ENCODE measurements around the gene RAB29.

RAB29 gene

DNA sequence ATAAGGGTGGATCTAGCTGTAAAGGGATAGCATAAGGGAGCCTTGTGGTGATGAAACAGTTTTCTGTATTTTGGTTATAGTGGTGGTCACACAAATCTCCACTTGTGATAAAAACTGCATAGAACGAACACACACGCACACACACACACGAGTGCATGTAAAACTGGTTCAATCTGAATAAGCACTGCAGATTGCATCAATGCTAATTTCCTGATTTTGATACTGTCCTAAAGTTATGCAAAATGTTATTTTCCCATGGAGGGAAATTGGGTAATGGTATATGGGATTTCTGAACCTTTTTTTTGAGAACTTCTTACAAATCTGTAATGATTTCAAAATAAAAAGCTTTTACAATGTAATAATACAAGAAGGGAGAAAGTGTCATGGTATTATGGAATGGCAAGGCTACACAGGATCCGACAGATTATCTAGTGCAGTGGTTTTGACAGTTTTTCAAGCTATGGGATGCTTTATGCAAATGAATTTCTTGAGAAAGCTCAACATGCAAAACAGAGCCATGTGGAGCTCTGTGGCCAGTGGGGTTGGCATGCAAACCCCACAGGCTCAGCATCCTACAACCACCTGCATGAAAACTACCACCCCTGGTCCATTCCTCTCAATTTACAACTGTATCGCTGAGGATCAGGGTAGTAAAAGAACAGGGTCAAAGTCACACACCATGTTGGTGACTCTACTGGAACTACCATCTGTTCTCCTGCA, 18.9 kb upstream of the RAB29 start:
- no peak overlapping the region for H3K4me2 ChIP-seq (ENCODE audit: low read length)
- no peak overlapping the region for H3K9ac ChIP-seq (ENCODE audit: low read depth, low read length)
- H3K27me3 ChIP-seq (ENCODE audit: control insufficient read depth, insufficient read depth, low read length), result no peaks in the 10 kb centered on the region
- peaks cover 60% of the 10 kb centered on the region for H3K36me3 ChIP-seq (ENCODE audit: insufficient read depth, low read length)
- no peak overlapping the region for H3K4me3 ChIP-seq (ENCODE audit: low read length)
- no peaks in the 10 kb centered on the region for H3K9me3 ChIP-seq (replicated peaks; ENCODE audit: low read length)
- peaks cover 15% of the 10 kb centered on the region for H3K4me1 ChIP-seq (ENCODE audit: control insufficient read depth, insufficient read depth, low read length)

DNA sequence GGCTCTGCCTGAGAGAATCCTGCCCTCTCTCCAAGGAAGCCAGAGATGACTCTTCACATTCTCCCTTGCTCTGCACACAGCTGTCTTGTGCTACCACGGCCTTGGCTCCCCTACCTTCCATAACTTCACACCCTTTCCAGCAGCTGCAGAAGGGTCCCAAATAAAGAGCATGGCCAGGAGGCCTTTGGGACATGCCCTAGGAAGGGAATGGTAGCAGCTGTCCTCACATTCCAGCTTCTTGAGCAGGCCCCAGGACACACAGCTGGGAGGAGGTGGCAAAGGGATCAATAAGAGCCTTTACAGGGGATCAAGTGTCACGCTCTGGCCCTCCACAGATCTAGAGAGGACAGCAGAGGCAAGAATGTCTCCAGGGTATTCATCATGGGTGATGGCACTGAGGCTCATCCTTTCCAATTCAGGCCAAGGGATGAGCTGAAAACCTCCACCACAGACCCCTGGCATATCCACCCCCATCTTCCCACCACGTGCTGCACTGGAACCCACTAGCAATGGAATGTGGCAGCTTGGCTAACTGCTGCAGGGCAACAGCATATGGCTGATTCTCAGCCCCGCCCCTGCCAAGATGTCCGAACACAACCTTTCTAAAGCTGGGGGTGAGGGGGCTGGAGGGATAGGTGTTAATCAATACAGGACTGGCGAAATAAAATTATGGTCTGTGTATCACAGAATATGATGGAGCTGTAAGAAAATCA, 17.8 kb upstream of the RAB29 start:
- H3K9ac ChIP-seq (ENCODE audit: low read depth, low read length), result no peak overlapping the region
- H3K9me3 ChIP-seq (replicated peaks; ENCODE audit: low read length), result no peaks in the 10 kb centered on the region
- H3K4me3 ChIP-seq (ENCODE audit: low read length), result no peak overlapping the region
- no peak overlapping the region for H3K4me2 ChIP-seq (ENCODE audit: low read length)
- H3K36me3 ChIP-seq (ENCODE audit: insufficient read depth, low read length), result peaks cover 50% of the 10 kb centered on the region
- H3K4me1 ChIP-seq (ENCODE audit: control insufficient read depth, insufficient read depth, low read length), result peaks cover 15% of the 10 kb centered on the region
- no peaks in the 10 kb centered on the region for H3K27me3 ChIP-seq (ENCODE audit: control insufficient read depth, insufficient read depth, low read length)

DNA sequence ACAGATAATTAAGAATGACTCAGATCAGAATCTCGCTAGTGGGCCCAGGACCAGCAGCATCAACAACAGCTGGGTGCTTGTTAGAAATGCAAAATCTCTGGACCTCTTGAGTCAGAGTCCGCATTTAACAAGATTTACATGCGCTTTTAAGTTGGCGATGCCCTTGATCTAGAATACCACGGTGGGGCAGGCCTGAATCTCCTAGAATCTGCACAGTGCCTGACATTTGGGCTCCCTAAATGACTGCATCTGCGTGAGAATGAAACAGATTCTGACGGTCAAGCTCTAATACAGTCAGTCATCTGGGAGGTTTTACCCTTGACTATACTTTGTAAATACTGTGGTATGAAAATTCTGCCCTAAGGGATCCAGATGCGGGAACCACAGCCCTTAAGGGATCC, 17.2 kb upstream of the RAB29 start:
- H3K4me2 ChIP-seq (ENCODE audit: low read length), result no peak overlapping the region
- peaks cover 15% of the 10 kb centered on the region for H3K4me1 ChIP-seq (ENCODE audit: control insufficient read depth, insufficient read depth, low read length)
- H3K36me3 ChIP-seq (ENCODE audit: insufficient read depth, low read length), result peaks cover 43% of the 10 kb centered on the region
- no peak overlapping the region for H3K9ac ChIP-seq (ENCODE audit: low read depth, low read length)
- H3K27me3 ChIP-seq (ENCODE audit: control insufficient read depth, insufficient read depth, low read length), result no peaks in the 10 kb centered on the region
- no peak overlapping the region for H3K4me3 ChIP-seq (ENCODE audit: low read length)
- no peaks in the 10 kb centered on the region for H3K9me3 ChIP-seq (replicated peaks; ENCODE audit: low read length)

DNA sequence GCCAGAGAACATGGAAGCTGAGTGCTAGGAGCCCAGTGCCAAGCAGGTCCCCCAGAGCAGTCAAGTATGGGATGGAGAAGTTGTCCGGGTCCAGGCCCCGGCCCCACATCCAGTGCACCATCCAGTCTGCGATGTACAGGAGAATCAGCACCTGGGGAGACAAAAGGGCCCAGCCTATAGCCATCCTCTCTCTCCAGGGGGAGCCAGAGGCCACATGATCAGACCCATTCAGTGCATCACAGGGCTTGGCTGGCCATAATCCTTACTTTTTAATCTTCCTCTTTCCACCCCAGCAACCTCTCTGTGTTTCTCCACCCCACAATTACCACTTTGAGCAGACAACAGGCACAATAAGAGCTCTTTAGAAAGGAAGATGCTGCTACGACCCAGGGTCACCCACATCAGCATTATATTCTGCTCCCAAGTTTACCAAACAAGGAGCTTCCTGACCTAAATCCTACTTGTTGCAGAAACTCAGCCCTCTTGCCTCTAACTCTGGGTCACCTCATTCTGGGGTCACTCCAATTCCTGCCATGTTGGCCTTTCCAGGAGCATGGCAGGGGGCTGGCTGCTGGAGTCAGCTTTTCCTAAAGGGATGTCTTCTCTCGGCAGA, 16.4 kb upstream of the RAB29 start:
- H3K9ac ChIP-seq (ENCODE audit: low read depth, low read length), result no peak overlapping the region
- H3K4me3 ChIP-seq (ENCODE audit: low read length), result no peak overlapping the region
- H3K9me3 ChIP-seq (replicated peaks; ENCODE audit: low read length), result no peaks in the 10 kb centered on the region
- no peaks in the 10 kb centered on the region for H3K27me3 ChIP-seq (ENCODE audit: control insufficient read depth, insufficient read depth, low read length)
- H3K36me3 ChIP-seq (ENCODE audit: insufficient read depth, low read length), result peaks cover 36% of the 10 kb centered on the region
- H3K4me1 ChIP-seq (ENCODE audit: control insufficient read depth, insufficient read depth, low read length), result peaks cover 15% of the 10 kb centered on the region
- no peak overlapping the region for H3K4me2 ChIP-seq (ENCODE audit: low read length)

DNA sequence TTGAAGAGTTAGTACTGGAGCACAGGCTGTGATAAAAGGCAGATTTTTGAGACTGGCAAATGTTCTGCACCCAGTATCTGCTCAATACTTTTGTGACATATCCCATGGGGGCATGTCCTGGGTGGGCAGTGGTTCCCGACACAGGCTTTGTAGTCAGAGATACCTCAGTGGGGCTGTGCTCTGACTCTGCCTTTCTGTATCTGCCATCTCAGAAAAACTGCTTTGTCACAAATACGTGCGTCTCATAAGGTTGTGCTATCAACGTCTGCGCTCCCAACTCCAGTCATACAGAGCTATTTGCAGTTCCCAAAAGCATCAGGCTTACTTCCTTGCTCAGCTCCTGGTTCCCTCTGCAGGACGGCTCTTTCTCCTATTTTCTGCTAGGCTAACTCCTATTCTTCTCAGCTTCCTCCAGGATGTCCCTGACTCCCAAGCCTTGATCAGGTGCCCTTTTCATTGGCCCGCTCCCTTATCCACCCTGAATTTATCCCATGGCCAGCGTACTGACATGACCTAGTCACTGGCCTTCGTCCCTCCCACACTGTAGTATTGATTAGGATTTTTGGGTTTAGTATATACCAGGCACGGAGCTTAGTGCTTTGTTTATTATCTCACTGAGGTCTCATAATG, 12.1 kb upstream of the RAB29 start:
- Histone ChIP-seq H3K4me2 (ENCODE audit: low read length) (no peak overlapping the region), H3K9ac (ENCODE audit: low read depth, low read length) (no peak overlapping the region), H3K4me1 (ENCODE audit: control insufficient read depth, insufficient read depth, low read length) (peaks cover 14% of the 10 kb centered on the region), H3K4me3 (ENCODE audit: low read length) (no peak overlapping the region), H3K27me3 (ENCODE audit: control insufficient read depth, insufficient read depth, low read length) (no peaks in the 10 kb centered on the region), H3K36me3 (ENCODE audit: insufficient read depth, low read length) (peaks cover 16% of the 10 kb centered on the region), H3K9me3 (replicated peaks; ENCODE audit: low read length) (no peaks in the 10 kb centered on the region)

DNA sequence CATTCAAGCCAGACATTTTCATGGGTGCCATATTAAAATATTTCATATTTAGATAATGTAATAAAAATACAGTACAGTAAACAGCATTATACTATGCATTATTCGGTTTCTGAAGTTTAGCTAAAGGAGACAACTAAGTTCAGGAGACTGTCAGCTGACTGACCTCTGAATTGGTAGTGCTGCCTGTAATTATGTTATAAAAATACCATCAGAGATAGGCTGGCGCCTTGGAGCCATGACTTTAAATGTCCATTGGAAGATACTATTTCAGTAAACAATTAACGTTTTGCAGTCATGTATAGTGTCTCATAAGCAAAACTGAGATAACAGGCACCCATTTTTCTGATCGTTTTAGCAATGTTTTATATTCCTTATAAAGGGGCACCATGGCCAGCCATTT, 11.3 kb upstream of the RAB29 start:
- H3K9me3 ChIP-seq (replicated peaks; ENCODE audit: low read length), result no peaks in the 10 kb centered on the region
- H3K36me3 ChIP-seq (ENCODE audit: insufficient read depth, low read length), result peaks cover 11% of the 10 kb centered on the region
- no peak overlapping the region for H3K9ac ChIP-seq (ENCODE audit: low read depth, low read length)
- H3K4me3 ChIP-seq (ENCODE audit: low read length), result no peak overlapping the region
- H3K27me3 ChIP-seq (ENCODE audit: control insufficient read depth, insufficient read depth, low read length), result no peaks in the 10 kb centered on the region
- no peak overlapping the region for H3K4me2 ChIP-seq (ENCODE audit: low read length)
- peaks cover 7% of the 10 kb centered on the region for H3K4me1 ChIP-seq (ENCODE audit: control insufficient read depth, insufficient read depth, low read length)

DNA sequence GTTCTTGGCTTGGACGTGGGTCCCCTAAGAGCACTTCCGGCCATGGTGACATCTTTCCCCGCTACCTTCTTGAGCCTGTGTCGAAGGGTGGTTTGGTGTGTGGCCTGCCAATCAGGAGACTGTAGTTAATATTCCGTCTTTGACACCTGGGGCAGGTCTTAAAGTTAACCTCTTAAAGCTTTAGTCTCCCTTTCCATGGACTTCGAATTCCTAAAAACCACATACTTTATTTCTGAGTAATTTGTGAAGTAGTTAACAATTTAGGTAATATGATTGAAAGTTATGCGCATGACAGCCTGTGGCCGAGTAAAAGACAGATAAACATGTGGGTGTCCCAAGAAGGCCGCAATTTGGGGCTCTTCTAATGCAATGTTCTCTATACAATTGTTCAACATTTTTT, 10.2 kb upstream of the RAB29 start:
- peaks cover 1% of the 10 kb centered on the region for H3K36me3 ChIP-seq (ENCODE audit: insufficient read depth, low read length)
- H3K4me3 ChIP-seq (ENCODE audit: low read length), result no peak overlapping the region
- no peak overlapping the region for H3K4me2 ChIP-seq (ENCODE audit: low read length)
- H3K9ac ChIP-seq (ENCODE audit: low read depth, low read length), result no peak overlapping the region
- H3K27me3 ChIP-seq (ENCODE audit: control insufficient read depth, insufficient read depth, low read length), result no peaks in the 10 kb centered on the region
- H3K4me1 ChIP-seq (ENCODE audit: control insufficient read depth, insufficient read depth, low read length), result peaks cover 7% of the 10 kb centered on the region
- H3K9me3 ChIP-seq (replicated peaks; ENCODE audit: low read length), result no peaks in the 10 kb centered on the region

DNA sequence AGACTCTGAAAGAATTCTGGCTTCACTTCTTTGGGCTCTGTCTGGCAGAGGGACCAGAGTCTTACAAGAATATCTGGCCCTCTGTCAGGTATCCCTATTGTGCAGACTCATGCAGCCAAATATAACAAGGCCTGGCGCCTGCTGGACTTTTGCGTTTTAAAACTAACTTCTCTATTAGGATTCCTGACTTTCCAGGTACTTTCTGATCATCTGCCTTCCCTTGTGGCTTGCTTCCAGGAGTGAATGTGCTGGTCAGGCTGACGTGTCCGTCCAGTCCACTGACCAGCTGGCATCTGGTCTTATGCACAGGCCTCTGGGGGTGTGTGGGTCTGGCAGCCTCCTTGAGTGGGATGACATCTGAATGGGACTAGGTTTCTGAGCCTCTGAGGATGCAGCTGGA, 8.6 kb upstream of the RAB29 start:
- Histone ChIP-seq H3K4me3 (ENCODE audit: low read length) (no peak overlapping the region), H3K27me3 (ENCODE audit: control insufficient read depth, insufficient read depth, low read length) (no peaks in the 10 kb centered on the region), H3K4me2 (ENCODE audit: low read length) (peak overlapping the region; percentile 8), H3K36me3 (ENCODE audit: insufficient read depth, low read length) (no peaks in the 10 kb centered on the region), H3K4me1 (ENCODE audit: control insufficient read depth, insufficient read depth, low read length) (peaks cover 7% of the 10 kb centered on the region), H3K9me3 (replicated peaks; ENCODE audit: low read length) (no peaks in the 10 kb centered on the region), H3K9ac (ENCODE audit: low read depth, low read length) (no peak overlapping the region)

DNA sequence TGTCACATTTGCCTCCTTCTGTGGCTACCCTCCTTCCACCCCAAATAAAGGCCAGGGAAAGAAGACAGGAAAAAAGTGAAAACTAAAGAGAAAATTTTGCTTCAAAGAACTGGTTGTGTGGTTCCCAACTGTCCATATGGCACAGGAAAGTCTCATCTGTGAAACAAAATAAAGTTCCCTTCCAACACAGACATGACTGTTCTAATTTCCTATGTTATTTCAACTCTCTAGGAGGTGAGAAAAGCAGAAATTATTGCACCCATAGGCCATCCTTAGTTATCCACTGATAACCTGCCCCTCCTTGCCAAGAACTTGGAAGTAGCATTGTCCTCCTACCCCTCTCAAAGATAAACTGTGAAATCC, 8.1 kb upstream of the RAB29 start:
- no peak overlapping the region for H3K9ac ChIP-seq (ENCODE audit: low read depth, low read length)
- H3K9me3 ChIP-seq (replicated peaks; ENCODE audit: low read length), result no peaks in the 10 kb centered on the region

DNA sequence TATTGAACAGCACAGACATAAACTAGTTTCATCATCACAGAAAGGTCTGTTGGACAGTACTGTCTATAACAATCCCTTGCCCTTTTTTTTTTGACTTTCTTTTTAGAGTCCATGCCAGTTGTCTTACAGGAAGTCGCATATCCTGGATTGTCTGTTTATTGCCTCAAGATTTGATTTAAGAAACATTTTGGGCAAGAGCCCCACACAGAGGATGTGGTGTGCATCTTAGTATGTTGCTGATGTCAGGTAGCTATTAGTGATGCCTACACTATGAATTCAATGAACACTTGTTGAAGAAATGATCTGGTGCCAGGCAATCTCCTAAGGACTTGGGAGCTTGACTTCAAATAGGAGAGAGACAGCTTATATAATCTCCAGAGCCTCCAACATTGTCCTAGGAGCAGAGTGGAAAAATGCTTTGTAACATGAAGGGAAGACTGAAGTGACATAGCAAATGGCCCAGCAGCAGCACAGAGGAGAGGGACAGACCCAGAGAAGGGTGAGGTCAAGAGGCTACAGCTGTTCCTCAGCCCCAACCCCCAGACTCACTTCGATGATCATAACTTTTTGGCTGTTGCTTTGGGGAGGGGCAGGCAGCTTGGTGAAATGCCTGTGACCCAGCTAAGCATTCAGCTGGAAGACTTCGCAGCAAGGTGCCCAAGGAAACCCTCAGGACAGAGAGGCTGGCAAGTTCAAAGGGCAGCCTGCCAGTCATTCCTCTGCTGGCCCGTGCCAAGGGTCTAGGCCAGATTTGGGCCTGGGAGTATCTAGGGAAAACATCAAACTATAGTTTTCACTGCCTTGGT, 7.5 kb upstream of the RAB29 start:
- Histone ChIP-seq H3K27me3 (ENCODE audit: control insufficient read depth, insufficient read depth, low read length) (no peaks in the 10 kb centered on the region), H3K4me2 (ENCODE audit: low read length) (no peak overlapping the region), H3K9ac (ENCODE audit: low read depth, low read length) (no peak overlapping the region), H3K9me3 (replicated peaks; ENCODE audit: low read length) (no peaks in the 10 kb centered on the region), H3K4me1 (ENCODE audit: control insufficient read depth, insufficient read depth, low read length) (peaks cover 7% of the 10 kb centered on the region), H3K4me3 (ENCODE audit: low read length) (no peak overlapping the region), H3K36me3 (ENCODE audit: insufficient read depth, low read length) (no peaks in the 10 kb centered on the region)

More for the DNA sequence above, 8.1 kb upstream of the RAB29 start:
- Histone ChIP-seq H3K4me1 (ENCODE audit: control insufficient read depth, insufficient read depth, low read length) (peaks cover 7% of the 10 kb centered on the region), H3K27me3 (ENCODE audit: control insufficient read depth, insufficient read depth, low read length) (no peaks in the 10 kb centered on the region), H3K4me3 (ENCODE audit: low read length) (no peak overlapping the region), H3K36me3 (ENCODE audit: insufficient read depth, low read length) (no peaks in the 10 kb centered on the region), H3K4me2 (ENCODE audit: low read length) (no peak overlapping the region)

DNA sequence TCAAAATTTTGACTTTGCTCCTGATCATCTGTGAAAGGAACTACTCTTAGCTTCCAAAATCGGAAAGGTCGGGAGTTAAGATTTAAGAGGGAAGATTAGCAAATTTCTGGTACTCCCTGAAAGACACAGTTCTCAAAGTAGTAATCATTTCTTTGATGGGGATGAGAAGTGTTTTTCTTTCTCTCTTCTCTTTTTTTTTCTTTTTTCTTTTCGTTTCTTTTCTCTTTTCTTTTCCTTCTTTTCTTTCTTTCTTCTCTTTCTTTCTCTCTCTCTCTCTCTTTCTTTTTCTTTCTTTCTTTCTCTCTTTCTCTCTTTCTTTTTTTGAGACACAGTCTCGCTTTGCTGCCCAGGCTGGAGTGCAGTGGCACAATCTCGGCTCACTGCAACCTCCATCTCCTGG, 5.1 kb upstream of the RAB29 start:
- H3K9me3 ChIP-seq (replicated peaks; ENCODE audit: low read length), result no peaks in the 10 kb centered on the region
- no peaks in the 10 kb centered on the region for H3K27me3 ChIP-seq (ENCODE audit: control insufficient read depth, insufficient read depth, low read length)
- no peak overlapping the region for H3K9ac ChIP-seq (ENCODE audit: low read depth, low read length)
- H3K4me2 ChIP-seq (ENCODE audit: low read length), result no peak overlapping the region
- H3K36me3 ChIP-seq (ENCODE audit: insufficient read depth, low read length), result no peaks in the 10 kb centered on the region
- peaks cover 15% of the 10 kb centered on the region for H3K4me1 ChIP-seq (ENCODE audit: control insufficient read depth, insufficient read depth, low read length)
- no peak overlapping the region for H3K4me3 ChIP-seq (ENCODE audit: low read length)
